GM19395 (cell line): ENCODE measurements around the gene ODAD4.

Experiments
- ATAC-seq: cut with Tn5 transposase; IDR thresholded peaks from one replicate; pipeline ENCODE4 v1.9.1; 2021; ENCODE audit warnings: mild to moderate bottlenecking, moderate library complexity; ENCODE audit not compliant: unreplicated experiment

Gene ODAD4

DNA sequence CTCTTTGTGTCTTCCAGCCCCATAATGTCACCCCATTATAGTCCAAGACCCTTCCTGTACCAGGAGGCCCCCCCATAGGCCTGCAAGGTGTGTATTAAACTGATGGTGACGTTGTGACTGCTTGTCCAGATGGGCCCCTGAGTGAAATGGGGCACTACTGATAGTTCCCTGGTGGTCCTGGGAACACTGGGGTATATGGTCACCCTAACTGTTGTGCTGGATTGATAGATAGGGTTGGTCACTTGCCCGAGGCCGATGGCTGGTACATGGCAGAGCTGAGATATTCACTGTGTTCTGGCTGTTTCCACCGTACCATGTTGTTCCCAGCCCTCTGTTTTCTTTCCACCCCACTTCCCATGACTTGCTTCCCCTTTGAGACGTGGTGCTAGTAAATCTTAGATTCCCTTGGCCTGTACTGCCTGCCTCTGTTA lies 40.5 kb downstream of the ODAD4 start:
- ATAC-seq: no peak

GRCh38 chr17:41971721-41972523 lies 41.5 kb downstream of the ODAD4 start:
- no peak for ATAC-seq

GRCh38 chr17:41972571-41973407 lies 42.4 kb downstream of the ODAD4 start:
- ATAC-seq: no peak

- no peak for ATAC-seq
These were observed 43.0 kb downstream of the ODAD4 start for GRCh38 chr17:41973408-41973811.

GRCh38 chr17:41974031-41974430 lies 43.6 kb downstream of the ODAD4 start:
- no peak for ATAC-seq

DNA sequence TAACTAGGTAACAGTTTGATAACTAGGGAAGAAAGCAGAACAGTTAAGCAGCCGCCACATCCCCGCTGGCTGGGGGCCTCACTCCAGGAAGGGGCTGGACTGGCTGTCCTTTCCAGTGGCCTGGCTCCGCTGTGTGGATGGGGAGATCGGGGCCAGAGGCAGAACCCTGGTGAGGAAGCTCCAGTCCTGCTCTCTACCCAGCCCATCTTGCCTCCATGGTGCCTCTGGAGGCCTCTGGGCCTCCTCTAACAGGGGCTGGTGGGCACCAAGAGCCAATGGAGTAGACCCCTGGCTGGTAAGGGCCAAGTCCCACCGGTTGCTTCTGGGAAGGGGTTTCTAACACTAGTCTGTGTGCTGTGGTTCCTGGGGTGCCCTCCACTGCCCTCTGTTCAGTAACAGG lies 44.2 kb downstream of the ODAD4 start:
- no peak for ATAC-seq

DNA sequence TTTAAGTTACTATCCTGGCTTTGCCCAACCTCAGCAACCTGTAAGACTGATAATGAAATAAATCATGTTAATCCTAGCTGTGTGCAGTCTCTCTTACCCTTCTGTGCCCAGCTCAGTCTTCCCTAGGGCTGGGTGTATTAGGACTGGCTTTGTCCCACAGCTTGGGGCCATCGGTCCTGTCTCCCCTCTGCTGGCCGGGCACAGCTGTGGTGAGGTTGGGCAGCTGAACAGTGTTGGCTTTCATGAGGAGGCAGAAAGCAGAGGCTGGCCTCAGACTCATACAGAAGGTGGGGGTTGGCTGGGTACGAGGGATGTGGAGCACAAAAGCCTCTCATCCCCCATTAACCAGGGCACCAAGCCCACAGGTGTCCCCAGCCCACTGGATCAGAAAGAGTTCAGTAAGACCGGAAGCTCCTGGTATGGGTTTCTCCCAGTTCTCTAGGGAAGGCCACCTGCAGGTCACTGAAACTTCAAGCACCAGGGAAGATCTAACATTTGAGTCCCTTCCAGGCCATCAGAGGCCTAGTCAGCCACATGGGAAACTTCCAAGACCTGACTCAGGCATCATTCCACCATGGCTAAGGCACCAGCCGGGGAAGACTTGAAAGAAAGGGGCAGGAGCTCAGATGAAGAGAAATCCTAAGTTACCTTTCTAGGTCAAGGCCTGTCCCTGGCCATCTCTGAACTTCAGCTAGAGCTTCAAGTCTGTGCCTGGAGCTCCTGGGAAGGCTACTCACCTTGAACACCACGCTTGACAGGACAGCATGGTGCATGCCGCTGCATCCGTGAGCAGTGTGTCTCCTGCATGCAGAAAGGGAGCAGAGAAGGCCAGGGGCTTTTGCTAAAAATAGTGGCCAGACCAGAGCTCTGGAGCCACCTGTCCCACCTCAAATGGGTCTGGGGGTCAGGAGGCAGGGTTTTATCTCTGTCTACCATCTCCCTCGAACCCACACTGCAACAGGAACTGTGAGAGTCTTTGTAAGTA lies 45.0 kb downstream of the ODAD4 start:
- ATAC-seq: no peak

GRCh38 chr17:41976142-41976768 lies 45.8 kb downstream of the ODAD4 start:
- ATAC-seq: no peak

GRCh38 chr17:41977991-41978390 lies 47.6 kb downstream of the ODAD4 start:
- no peak for ATAC-seq

DNA sequence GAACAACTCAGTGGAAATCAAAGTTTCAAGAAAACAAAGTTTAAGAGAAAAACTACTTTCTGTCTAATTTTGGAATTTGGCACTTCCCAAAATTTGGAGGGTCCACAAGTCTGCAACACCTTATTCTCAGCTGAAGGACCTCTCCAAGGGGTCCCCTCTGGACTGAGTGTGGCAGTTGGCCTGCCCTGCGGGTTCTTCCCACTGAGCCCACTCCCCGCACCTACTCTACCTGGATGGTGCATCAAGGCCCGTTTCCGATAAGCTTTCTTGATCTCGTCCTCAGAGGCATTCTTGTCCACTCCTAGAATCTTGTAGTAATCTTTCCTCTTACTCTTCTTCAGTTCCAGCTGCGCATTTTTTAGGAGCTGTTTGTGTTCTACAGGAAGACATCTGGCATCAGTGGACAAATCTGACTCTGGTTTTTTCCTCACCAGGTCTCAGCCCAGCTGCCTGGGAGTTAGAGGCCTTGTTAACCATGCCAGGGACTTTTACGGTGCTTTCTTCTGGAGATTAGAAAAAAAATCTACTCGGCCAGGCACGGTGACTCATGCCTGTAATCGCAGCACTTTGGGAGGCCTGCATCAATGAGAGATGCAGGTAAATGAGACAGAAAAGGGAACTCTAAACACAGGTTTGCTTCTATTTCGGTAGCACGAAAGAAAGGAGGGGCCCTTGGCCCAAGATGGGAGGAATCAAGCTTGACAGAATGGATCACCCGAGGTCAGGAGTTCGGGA lies 51.8 kb downstream of the ODAD4 start:
- ATAC-seq: no peak

DNA sequence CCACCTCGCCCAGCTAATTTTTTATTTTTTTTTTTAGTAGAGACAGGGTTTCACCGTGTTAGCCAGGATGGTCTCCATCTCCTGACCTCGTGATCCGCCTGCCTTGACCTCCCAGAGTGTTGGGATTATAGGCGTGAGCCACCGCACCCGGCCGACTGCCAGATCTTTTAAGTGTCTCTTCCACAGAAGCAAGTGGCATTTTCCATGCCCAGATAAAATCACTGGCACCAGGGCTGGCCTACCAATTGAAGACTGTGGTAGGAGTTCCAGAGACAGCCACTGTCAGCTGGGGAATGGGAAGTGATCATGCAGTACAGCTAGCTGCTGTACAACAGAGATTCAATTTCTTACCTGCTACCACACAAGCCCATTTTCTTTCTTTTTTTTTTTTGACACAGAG lies 54.0 kb downstream of the ODAD4 start:
- ATAC-seq: no peak

- no peak for ATAC-seq
These were observed 55.5 kb downstream of the ODAD4 start for GRCh38 chr17:41985919-41986318.

- no peak for ATAC-seq
These were observed 56.2 kb downstream of the ODAD4 start for GRCh38 chr17:41986634-41987033.

DNA sequence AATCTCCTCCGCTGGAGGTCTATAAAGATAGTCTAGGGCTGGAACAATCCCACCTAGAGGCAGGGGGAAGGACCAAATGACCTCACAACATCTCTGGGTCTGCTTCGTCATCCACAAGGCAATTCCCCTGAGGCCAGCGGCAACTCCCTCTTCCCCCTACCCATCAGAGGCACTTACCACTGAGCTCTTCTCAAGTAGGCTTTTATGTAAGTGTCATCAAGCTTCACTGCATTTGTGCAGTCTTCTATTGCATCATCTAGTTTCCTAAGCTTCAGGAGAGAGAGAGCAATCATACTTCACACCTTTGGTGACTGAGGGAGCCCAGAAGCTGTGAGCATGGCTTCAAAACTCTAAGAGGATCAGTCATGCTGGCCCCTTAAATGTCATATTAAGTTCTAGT lies 57.2 kb downstream of the ODAD4 start:
- ATAC-seq: no peak

- ATAC-seq: no peak
These were observed 58.0 kb downstream of the ODAD4 start for GRCh38 chr17:41988418-41988817.

GRCh38 chr17:41989702-41990419 lies 59.4 kb downstream of the ODAD4 start:
- ATAC-seq: no peak

DNA sequence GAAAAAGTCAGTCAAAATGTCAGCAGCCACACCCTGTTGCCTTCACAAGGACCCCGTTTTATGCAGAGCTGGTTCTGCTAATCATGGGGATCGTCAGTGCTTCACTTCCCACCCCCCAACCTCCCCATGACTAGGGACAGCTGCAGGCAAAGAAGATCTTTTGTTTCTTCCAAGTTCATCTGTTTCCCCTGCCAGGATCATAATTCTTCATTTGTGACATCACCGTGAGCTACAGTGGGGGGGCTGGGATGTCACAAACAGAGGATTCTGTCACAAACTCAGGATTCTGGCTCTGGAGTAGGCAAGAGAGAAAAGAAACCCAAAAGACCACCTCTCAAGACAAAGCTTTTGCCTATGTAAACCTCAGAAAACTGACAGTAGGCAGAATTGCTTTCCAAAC lies 62.2 kb downstream of the ODAD4 start:
- no peak for ATAC-seq

GRCh38 chr17:41996855-41997164 lies 66.4 kb downstream of the ODAD4 start:
- ATAC-seq: no peak

DNA sequence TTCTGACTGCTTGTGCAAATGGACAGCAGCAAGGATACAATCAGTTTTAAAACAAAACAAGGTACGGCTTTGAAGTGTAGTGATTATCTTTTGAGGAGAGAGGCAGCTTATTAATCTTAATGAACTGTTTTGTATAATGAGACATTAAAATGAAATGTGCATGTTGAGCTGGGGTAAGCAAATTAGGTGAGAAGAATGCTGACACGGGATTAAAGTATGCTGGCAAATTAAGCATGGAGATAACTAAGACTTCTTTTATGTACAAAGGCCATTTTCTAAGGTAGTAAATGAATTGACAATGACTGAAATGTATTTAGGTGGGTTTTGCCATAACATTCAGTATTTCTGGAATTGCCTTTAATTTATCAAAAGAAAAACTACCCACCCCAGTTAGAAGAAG lies 68.1 kb downstream of the ODAD4 start:
- no peak for ATAC-seq
